GM21576 (cell line): ENCODE data around the gene RAP1GAP.

Source experiments
- ATAC-seq: cut with Tn5 transposase; IDR thresholded peaks from one replicate; pipeline ENCODE4 v1.9.1; 2021; ENCODE audit warnings: mild to moderate bottlenecking, moderate library complexity; ENCODE audit not compliant: unreplicated experiment

Gene RAP1GAP

GRCh38 chr1:21669258-21670058, at the start of gene RAP1GAP:
TSS of gene RAP1GAP (minus strand) at chr1:21669357. CDS start at chr1:21620032, 49,325 bp downstream.
- ATAC-seq = no peak

- ATAC-seq = no peak
These were observed 47.0 kb upstream of the RAP1GAP start for GRCh38 chr1:21716169-21716568.

DNA sequence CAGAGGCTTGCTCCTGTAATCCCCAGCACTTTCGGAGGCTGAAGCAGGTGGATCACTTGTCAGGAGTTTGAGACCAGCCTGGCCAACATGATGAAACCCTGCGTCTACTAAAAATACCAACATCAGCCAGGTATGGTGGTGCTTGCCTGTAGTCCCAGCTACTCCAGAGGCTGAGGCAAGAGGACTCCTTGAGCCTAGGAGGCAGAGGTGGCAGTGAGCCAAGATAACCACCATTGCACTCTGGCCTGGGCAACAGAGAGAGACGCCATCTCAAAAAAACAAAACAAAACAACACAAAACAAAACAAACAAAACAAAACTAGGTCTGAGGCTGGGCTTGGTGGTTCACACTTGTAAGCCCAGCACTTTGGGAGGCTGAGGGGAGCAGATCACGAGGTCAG, 38.7 kb upstream of the RAP1GAP start:
- ATAC-seq = no peak

GRCh38 chr1:21707086-21707840, 38.1 kb upstream of the RAP1GAP start:
- ATAC-seq = no peak

GRCh38 chr1:21706151-21706835, 37.1 kb upstream of the RAP1GAP start:
- no peak for ATAC-seq

DNA sequence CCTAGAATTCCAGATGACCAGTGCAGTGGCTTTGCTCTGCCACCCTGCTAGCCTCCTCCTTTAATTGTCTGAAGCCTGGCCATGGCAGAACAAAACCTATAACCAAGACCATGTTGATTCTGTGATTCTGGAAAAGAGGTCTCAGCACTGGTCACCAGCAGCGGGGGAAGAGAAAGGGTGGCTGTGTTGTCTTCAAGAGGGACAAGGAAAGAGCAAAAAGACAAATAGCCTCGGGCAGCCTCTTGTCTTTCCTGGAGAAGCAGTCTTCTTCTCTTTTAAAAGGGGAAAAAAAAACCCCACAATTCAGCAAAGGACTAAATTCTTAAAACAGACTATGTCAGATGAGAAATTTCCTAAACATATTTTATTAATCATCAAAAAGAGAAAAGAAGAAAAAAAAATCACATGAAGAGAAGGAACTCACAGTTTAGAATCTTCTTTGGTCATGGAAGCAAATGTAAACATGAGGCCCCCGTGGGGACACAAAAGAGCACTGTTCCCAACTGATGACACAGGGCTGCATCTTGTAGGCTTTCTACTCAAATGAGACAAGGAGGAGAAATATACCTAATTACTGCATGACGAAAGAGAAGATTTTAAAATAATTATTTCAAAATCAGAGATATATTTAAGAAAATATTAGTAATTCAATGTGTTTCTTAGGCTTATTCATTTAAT, 36.3 kb upstream of the RAP1GAP start:
- ATAC-seq = no peak

DNA sequence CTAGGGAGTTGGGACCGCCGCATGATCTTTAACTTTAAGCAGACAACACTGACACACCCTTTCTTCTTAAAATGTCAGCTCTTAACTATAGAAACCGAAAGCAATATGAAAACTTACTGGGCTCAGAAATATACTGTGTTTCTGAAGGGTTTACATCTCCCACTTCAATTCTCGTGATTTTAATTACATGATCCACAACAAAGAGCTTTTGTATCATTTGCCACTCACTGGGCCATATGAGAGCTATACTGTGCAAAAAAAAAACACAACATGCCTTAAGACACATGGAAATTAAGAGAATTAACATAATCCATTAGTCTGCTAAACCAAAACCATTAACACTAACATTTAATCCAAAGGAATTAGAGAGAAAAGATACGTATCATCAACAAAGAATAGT, 35.0 kb upstream of the RAP1GAP start:
- no peak for ATAC-seq

GRCh38 chr1:21703318-21703963, 34.3 kb upstream of the RAP1GAP start:
- ATAC-seq = no peak

DNA sequence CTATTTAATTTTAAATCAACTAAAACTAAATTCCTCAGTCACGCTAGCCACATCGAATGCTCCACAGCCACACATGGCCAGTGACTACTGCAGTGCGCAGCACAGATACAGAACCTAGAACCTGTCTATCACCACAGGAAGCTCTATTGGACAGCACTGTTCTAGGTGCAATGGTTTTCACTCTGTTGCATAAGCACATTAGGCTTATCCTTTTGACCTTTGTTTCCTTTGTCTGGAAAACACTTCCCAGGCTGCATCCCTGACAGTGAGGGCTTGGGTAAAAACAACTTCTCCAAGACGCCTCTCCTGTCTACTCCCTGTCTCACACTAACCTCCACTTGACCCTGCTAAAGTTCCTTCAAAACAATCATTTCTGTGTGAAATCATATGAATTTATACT, 33.6 kb upstream of the RAP1GAP start:
- no peak for ATAC-seq

DNA sequence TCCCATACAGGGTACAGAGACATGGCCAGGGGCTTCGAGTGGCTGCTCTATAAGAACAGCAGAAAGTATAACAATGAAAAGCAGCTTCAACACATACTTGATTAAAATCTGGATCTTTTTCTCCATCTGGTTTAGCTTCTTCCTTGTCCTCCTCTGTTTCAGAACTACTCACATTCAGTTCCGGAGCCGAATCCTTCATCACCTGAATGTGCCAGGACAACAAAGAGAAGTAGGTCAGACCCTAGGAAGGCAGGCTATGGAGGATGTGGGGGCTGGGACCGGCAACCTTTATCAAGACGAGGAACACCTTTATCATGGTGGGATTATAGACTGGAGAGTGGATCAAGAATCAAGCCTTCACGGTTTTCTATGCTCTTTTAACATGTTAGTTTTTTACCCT, 32.2 kb upstream of the RAP1GAP start:
- no peak for ATAC-seq

GRCh38 chr1:21700094-21700493, 30.9 kb upstream of the RAP1GAP start:
- ATAC-seq = no peak

DNA sequence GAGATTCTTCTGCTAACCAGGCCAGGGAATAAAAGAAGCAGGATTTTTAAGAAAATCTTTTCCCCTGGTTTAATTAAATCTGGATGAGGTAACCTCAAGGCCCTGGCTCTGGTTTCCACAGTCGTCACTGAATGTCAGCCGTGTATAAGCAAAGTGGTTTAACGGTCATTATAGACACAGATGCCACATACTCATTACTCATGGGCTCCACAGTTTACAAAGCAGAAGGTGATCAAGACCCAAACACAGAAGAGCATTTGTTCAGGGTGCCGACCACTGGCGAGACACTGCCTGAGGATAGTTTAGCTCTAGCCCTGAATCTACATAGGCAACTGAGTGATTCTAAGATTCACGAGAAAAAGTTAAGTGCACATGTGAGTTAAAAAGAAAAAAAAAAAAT, 27.8 kb upstream of the RAP1GAP start:
- ATAC-seq = no peak

DNA sequence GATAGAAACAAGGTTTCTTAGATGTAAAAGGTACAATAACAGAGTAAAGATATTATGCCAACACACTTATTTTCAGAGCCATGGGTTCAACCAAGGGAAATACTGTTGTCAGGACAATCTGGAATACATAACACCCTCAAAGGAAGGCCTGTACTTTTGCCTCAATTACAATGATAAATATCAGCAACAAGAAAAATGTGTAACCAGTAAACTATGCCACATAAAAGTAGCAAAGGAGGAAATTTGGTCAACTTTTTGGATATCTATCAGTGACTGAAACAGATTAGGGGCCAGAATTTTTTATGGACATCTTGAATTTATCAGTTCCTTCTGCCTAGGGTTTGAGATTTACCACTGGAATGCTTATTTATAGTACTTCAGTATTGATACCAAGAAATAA, 24.6 kb upstream of the RAP1GAP start:
- ATAC-seq = no peak

DNA sequence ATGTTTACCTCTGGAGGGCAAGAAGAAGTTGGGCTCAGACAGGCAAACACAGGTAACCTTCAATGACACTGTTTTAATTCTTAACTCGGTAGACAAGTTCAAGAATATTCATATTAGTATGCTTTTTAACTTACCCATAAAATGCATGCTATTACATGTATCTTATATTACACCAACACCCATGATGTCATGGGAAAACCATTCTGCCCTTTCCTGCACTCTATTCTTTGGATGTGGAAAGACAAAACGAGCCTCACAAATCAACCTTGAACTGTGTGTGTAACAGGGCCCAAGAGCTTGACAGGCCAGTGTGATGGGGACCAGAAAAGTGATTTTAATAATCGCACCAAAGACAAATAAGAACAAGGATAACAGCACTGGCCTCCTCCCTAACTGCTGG, 22.6 kb upstream of the RAP1GAP start:
- ATAC-seq = no peak

GRCh38 chr1:21689661-21690372, 20.7 kb upstream of the RAP1GAP start:
- no peak for ATAC-seq

DNA sequence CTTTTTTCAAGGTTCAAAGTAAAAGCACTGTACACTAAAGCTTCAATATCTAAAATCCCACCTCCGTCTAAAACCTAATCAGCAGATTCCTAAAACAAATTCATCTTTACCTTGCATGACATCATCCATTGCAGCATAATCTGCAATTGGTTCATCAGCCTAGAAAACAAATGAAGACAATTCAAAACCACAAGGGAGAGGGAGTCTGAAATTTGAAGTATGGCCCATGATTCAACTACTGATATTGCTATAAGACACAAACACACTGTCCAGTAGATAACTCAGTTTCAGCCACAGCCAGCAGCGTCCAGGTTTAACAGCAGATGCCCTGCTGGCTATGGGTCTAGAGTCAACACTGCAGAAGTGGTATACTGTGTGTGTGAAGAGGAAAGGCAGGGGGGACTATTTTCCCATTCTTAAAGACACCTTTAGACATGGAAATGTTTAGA, 17.9 kb upstream of the RAP1GAP start:
- ATAC-seq = no peak

- ATAC-seq = no peak
These were observed 17.0 kb upstream of the RAP1GAP start for GRCh38 chr1:21685946-21686678.

DNA sequence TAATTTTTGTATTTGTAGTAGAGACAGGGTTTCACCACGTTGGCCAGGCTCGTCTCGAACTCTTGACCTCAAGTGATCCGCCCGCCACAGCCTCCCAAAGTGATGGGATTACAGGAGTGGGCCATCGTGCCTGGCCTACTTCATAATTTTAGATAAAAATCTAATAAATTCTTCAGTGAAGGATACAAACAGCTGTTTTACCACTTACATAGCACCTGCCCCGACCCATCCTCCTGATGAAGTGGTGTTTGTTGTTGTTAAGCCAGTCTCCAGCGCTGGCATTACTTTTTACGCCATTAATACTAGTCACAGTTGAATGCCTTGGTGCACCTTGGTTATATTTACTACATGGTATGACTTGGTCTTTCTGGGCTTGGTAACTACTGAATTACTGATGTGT, 12.3 kb upstream of the RAP1GAP start:
- no peak for ATAC-seq

DNA sequence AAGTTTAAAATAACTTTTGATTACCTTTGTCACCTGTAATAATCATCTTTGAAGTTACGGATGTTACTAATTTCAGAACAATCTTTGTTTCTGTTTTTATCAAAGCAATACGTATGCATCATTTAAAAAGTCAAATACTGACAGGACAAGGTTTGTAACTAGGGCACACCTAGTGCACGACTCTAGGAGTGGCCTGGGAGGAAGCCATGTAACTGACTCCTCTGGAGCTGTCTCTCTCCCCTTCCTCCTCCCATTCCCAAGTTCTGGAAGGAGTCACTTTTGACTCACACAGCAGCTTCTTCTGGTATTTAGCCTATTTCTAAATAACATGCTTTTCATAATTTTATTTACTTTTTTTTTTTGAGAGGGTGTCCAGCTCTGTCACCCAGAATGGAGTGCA, 11.8 kb upstream of the RAP1GAP start:
- no peak for ATAC-seq
